HEK293 (cell line): ENCODE results near the gene EML4.

Experiments
- CTCF ChIA-PET: fragments of 350-600 bp; formaldehyde crosslinking; extraction: SDS; loops from one replicate; lab custom pipeline; 2021; ENCODE audit warnings: antibody characterized with exemption; lab: Yijun Ruan, JAX
- POLR2A ChIA-PET: fragments of 300-600 bp; formaldehyde crosslinking; extraction: SDS; loops from one replicate; lab custom pipeline; 2020; ENCODE audit warnings: antibody characterized with exemption, inconsistent platforms; lab: Yijun Ruan, JAX
- H3K27ac ChIP-seq: fragments of 200-500 bp; sonication (Bioruptor generic); 2 replicates; pipeline ENCODE4 v1.5.1; 2014; ENCODE audit warnings: low read depth, low read length, control low read depth, inconsistent platforms; ENCODE audit errors: extremely low read depth
- H3K36me3 ChIP-seq, 2 experiments: fragments of 200-500 bp in 1 of 2; sonication (Bioruptor generic) in 1 of 2; 1 replicate in 1 of 2; 2 replicates in 1 of 2; pipeline ENCODE4 v1.5.1; 2014 to 2017; ENCODE audit warnings: inconsistent platforms in 2 of 2, low read length in 2 of 2; ENCODE audit not compliant: control insufficient read depth in 2 of 2, insufficient read depth in 1 of 2
- H3K4me1 ChIP-seq: fragments of 200-500 bp; sonication (Bioruptor generic); 2 replicates; pipeline ENCODE4 v1.5.1; 2014; ENCODE audit warnings: mild to moderate bottlenecking, low read length, inconsistent platforms; ENCODE audit not compliant: control insufficient read depth, insufficient read depth
- H3K4me3 ChIP-seq: 2 replicates; pipeline ENCODE4 v1.5.1; 2011; ENCODE audit warnings: low read depth, mild to moderate bottlenecking, control low read depth, low read length, moderate library complexity
- H3K9me3 ChIP-seq: fragments of 200-500 bp; sonication (Bioruptor generic); 2 replicates; pipeline ENCODE4 v1.5.1; 2014; ENCODE audit warnings: low read depth, low read length, inconsistent platforms; ENCODE audit not compliant: control insufficient read depth, insufficient read depth
- EGR2 ChIP-seq: fragments of 450-650 bp; formaldehyde crosslinking; IDR thresholded peaks from 2 replicates; pipeline ENCODE4 v1.5.1; 2016; ENCODE audit warnings: low read depth, missing biosample characterization, missing genetic modification characterization
- GFI1B ChIP-seq: fragments of 450-650 bp; formaldehyde crosslinking; IDR thresholded peaks from 2 replicates; pipeline ENCODE4 v1.5.1; 2016; ENCODE audit warnings: missing biosample characterization, missing genetic modification characterization
- KLF7 ChIP-seq: fragments of 450-650 bp; formaldehyde crosslinking; IDR thresholded peaks from 2 replicates; pipeline ENCODE4 v1.5.1; 2016; ENCODE audit warnings: missing biosample characterization, missing genetic modification characterization, borderline replicate concordance
- SP7 ChIP-seq: fragments of 450-650 bp; formaldehyde crosslinking; IDR thresholded peaks from 2 replicates; pipeline ENCODE4 v1.5.1; 2016; ENCODE audit warnings: missing biosample characterization, missing genetic modification characterization
- ZFP3 ChIP-seq: fragments of 450-650 bp; formaldehyde crosslinking; IDR thresholded peaks from 2 replicates; pipeline ENCODE4 v1.5.1; 2016; ENCODE audit warnings: low read depth, missing biosample characterization, missing genetic modification characterization
- ZNF132 ChIP-seq: fragments of 450-650 bp; formaldehyde crosslinking; IDR thresholded peaks from 2 replicates; pipeline ENCODE4 v1.5.1; 2017; ENCODE audit warnings: missing biosample characterization, missing genetic modification characterization, borderline replicate concordance
- ZNF23 ChIP-seq: fragments of 450-650 bp; formaldehyde crosslinking; IDR thresholded peaks from 2 replicates; pipeline ENCODE4 v1.5.1; 2016; ENCODE audit warnings: missing biosample characterization, missing genetic modification characterization, borderline replicate concordance
- ZNF239 ChIP-seq: fragments of 450-650 bp; formaldehyde crosslinking; IDR thresholded peaks from 2 replicates; pipeline ENCODE4 v1.5.1; 2016; ENCODE audit warnings: missing biosample characterization, missing genetic modification characterization
- ZNF311 ChIP-seq: fragments of 450-650 bp; formaldehyde crosslinking; IDR thresholded peaks from 2 replicates; pipeline ENCODE4 v1.5.1; 2017; ENCODE audit warnings: missing biosample characterization, missing genetic modification characterization, borderline replicate concordance
- ZNF423 ChIP-seq: fragments of 450-650 bp; formaldehyde crosslinking; IDR thresholded peaks from 2 replicates; pipeline ENCODE4 v1.5.1; 2016; ENCODE audit warnings: missing biosample characterization, missing genetic modification characterization
- ZNF473 ChIP-seq: fragments of 450-650 bp; formaldehyde crosslinking; IDR thresholded peaks from 2 replicates; pipeline ENCODE4 v1.5.1; 2017; ENCODE audit warnings: missing biosample characterization, missing genetic modification characterization
- ZNF529 ChIP-seq: fragments of 450-650 bp; formaldehyde crosslinking; IDR thresholded peaks from 2 replicates; pipeline ENCODE4 v1.5.1; 2017; ENCODE audit warnings: missing genetic modification characterization, missing biosample characterization; ENCODE audit not compliant: insufficient replicate concordance
- ZNF558 ChIP-seq: fragments of 450-650 bp; formaldehyde crosslinking; IDR thresholded peaks from 2 replicates; pipeline ENCODE4 v1.5.1; 2016; ENCODE audit warnings: missing biosample characterization, missing genetic modification characterization
- ZNF768 ChIP-seq: fragments of 450-650 bp; formaldehyde crosslinking; IDR thresholded peaks from 2 replicates; pipeline ENCODE4 v1.5.1; 2018; ENCODE audit warnings: missing biosample characterization, mild to moderate bottlenecking, missing genetic modification characterization
- ZNF776 ChIP-seq: fragments of 450-650 bp; formaldehyde crosslinking; IDR thresholded peaks from 2 replicates; pipeline ENCODE4 v1.5.0; 2017; ENCODE audit warnings: missing biosample characterization, missing genetic modification characterization, borderline replicate concordance
- TF ChIP-seq, protein P1 (sequence below): fragments of 450-650 bp; formaldehyde crosslinking; IDR thresholded peaks from 2 replicates; pipeline ENCODE4 v1.5.0; 2017; ENCODE audit warnings: missing biosample characterization, missing genetic modification characterization, borderline replicate concordance
- TF ChIP-seq, protein P2 (sequence below): fragments of 450-650 bp; formaldehyde crosslinking; IDR thresholded peaks from 2 replicates; pipeline ENCODE4 v1.5.1; 2016; ENCODE audit warnings: missing biosample characterization, missing genetic modification characterization
- TF ChIP-seq, protein P3 (sequence below): IDR thresholded peaks from 2 replicates; pipeline ENCODE4 v1.6.1; 2011; ENCODE audit warnings: mild to moderate bottlenecking, low read depth, low read length, borderline replicate concordance
- TF ChIP-seq, protein P4 (sequence below): sonication (generic); formaldehyde crosslinking; IDR thresholded peaks from 2 replicates; pipeline ENCODE4 v1.8.1; 2022; ENCODE audit warnings: mild to moderate bottlenecking, moderate library complexity, missing genetic modification reagents
- TF ChIP-seq, protein P5 (sequence below): fragments of 450-650 bp; formaldehyde crosslinking; IDR thresholded peaks from 2 replicates; pipeline ENCODE4 v1.5.1; 2016; ENCODE audit warnings: missing biosample characterization, missing genetic modification characterization

EML4 gene

DNA sequence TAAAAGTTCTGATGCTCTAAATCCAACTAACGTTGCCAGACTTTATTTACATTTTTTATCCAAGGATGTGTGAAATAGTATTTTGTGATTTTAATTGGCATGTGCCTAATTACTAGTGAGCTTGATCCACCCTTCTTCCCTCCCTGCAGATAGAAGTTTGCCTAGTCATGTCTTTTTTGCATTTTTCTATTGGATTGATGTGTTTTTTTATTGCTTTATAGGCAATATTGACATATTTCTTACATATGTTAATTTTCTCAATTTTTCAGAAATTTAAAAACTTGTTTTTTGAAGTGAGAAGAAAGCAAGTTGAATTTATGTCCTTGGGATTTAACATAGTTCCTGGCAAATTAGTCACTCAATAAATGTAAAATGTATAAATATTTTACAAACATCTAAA, 56.4 kb downstream of the EML4 start:
- Histone ChIP-seq H3K36me3 (no peaks in the 10 kb centered on the region), H3K9me3 (no peaks in the 10 kb centered on the region), H3K4me3 (no peak overlapping the region), H3K4me1 (no peaks in the 10 kb centered on the region), H3K27ac (no peak overlapping the region)
- TF ChIP-seq ZNF768 (tag by site-specific recombination) (no peak), ZNF132 (tag by site-specific recombination) (no peak)
- ChIA-PET CTCF (no interaction called here), POLR2A (no interaction called here)

DNA sequence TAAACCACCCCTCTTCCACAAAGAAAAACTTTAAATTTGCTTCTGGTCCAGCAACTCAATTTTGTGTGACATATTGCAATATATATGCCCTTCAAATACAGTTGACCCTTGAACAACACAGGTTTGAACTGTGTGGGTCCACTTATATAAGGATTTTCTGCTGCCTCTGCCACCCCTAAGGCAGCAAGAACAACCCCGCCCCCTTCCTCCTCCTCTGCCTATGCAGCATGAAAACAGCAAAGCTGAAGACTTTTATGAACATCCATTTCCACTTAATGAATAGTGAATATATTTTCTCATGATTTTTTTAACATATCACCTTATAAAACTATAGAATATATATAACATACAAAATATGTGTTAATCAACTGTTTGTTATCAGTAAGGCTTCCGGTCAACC, 58.3 kb downstream of the EML4 start:
- ChIA-PET POLR2A (interaction anchor here (0.7 kb wide), 1 partner anchor 13 kb away, joined by 3 read pairs; no protein-coding TSS in a partner anchor), CTCF (interaction anchor here (0.7 kb wide), 1 partner anchor 141 kb away, joined by 3 read pairs; no protein-coding TSS in a partner anchor)
- TF ChIP-seq ZNF473 (tag by site-specific recombination): no peak
- TF ChIP-seq, protein P1, sequence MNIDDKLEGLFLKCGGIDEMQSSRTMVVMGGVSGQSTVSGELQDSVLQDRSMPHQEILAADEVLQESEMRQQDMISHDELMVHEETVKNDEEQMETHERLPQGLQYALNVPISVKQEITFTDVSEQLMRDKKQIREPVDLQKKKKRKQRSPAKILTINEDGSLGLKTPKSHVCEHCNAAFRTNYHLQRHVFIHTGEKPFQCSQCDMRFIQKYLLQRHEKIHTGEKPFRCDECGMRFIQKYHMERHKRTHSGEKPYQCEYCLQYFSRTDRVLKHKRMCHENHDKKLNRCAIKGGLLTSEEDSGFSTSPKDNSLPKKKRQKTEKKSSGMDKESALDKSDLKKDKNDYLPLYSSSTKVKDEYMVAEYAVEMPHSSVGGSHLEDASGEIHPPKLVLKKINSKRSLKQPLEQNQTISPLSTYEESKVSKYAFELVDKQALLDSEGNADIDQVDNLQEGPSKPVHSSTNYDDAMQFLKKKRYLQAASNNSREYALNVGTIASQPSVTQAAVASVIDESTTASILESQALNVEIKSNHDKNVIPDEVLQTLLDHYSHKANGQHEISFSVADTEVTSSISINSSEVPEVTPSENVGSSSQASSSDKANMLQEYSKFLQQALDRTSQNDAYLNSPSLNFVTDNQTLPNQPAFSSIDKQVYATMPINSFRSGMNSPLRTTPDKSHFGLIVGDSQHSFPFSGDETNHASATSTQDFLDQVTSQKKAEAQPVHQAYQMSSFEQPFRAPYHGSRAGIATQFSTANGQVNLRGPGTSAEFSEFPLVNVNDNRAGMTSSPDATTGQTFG (tag by site-specific recombination): no peak
- TF ChIP-seq ZNF311 (tag by site-specific recombination): no peak
- TF ChIP-seq GFI1B (tag by site-specific recombination): no peak
- TF ChIP-seq ZNF776 (tag by site-specific recombination): no peak
- no peak for TF ChIP-seq KLF7 (tag by site-specific recombination)
- no peak for TF ChIP-seq ZFP3 (tag by site-specific recombination)
- TF ChIP-seq ZNF423 (tag by site-specific recombination): no peak
- no peak for TF ChIP-seq SP7
- TF ChIP-seq, protein P2, sequence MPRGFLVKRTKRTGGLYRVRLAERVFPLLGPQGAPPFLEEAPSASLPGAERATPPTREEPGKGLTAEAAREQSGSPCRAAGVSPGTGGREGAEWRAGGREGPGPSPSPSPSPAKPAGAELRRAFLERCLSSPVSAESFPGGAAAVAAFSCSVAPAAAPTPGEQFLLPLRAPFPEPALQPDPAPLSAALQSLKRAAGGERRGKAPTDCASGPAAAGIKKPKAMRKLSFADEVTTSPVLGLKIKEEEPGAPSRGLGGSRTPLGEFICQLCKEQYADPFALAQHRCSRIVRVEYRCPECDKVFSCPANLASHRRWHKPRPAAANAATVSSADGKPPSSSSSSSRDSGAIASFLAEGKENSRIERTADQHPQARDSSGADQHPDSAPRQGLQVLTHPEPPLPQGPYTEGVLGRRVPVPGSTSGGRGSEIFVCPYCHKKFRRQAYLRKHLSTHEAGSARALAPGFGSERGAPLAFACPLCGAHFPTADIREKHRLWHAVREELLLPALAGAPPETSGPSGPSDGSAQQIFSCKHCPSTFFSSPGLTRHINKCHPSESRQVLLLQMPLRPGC (tag by site-specific recombination): no peak
- Histone ChIP-seq H3K36me3 (no peaks in the 10 kb centered on the region), H3K27ac (no peak overlapping the region), H3K4me1 (no peaks in the 10 kb centered on the region), H3K9me3 (no peaks in the 10 kb centered on the region), H3K4me3 (no peak overlapping the region)

DNA sequence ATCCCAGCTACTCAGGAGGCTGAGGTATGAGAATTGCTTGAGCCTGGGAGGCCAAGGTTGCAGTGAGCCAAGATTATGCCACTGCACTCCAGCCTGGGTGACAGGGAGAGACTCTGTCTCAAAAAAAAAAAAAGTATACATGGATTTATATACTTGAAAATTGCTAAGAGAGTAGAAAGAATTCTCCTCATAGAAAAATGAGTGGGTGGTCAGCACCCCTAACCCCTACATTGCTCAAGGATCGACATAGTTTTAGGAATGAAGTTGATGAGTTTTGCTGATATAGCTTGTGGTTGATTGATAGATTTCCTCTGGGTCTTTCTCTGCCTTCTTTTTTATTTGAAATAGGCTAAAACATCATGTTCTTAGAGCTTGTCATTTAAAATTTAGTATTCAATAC, 58.9 kb downstream of the EML4 start:
- POLR2A ChIA-PET: interaction anchor here (0.7 kb wide), 1 partner anchor 14 kb away, joined by 3 read pairs; no protein-coding TSS in a partner anchor
- CTCF ChIA-PET: interaction anchor here (0.6 to 1.3 kb wide), 3 partner anchors 32 to 142 kb away, joined by 3 to 4 read pairs (median 3); no protein-coding TSS in a partner anchor
- H3K36me3 ChIP-seq: no peaks in the 10 kb centered on the region
- H3K4me3 ChIP-seq: no peak overlapping the region
- H3K4me1 ChIP-seq: no peaks in the 10 kb centered on the region
- H3K27ac ChIP-seq: no peak overlapping the region
- H3K9me3 ChIP-seq: no peaks in the 10 kb centered on the region
- TF ChIP-seq ZNF239: no peak
- TF ChIP-seq, protein P3, sequence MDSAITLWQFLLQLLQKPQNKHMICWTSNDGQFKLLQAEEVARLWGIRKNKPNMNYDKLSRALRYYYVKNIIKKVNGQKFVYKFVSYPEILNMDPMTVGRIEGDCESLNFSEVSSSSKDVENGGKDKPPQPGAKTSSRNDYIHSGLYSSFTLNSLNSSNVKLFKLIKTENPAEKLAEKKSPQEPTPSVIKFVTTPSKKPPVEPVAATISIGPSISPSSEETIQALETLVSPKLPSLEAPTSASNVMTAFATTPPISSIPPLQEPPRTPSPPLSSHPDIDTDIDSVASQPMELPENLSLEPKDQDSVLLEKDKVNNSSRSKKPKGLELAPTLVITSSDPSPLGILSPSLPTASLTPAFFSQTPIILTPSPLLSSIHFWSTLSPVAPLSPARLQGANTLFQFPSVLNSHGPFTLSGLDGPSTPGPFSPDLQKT: no peak
- no peak for TF ChIP-seq EGR2 (tag by site-specific recombination)
- TF ChIP-seq GFI1B (tag by site-specific recombination): no peak
- TF ChIP-seq, protein P4, sequence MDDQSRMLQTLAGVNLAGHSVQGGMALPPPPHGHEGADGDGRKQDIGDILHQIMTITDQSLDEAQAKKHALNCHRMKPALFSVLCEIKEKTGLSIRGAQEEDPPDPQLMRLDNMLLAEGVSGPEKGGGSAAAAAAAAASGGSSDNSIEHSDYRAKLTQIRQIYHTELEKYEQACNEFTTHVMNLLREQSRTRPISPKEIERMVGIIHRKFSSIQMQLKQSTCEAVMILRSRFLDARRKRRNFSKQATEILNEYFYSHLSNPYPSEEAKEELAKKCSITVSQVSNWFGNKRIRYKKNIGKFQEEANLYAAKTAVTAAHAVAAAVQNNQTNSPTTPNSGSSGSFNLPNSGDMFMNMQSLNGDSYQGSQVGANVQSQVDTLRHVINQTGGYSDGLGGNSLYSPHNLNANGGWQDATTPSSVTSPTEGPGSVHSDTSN: no peak
- TF ChIP-seq ZNF558 (tag by site-specific recombination): no peak
- TF ChIP-seq ZNF423 (tag by site-specific recombination): no peak
- TF ChIP-seq, protein P5, sequence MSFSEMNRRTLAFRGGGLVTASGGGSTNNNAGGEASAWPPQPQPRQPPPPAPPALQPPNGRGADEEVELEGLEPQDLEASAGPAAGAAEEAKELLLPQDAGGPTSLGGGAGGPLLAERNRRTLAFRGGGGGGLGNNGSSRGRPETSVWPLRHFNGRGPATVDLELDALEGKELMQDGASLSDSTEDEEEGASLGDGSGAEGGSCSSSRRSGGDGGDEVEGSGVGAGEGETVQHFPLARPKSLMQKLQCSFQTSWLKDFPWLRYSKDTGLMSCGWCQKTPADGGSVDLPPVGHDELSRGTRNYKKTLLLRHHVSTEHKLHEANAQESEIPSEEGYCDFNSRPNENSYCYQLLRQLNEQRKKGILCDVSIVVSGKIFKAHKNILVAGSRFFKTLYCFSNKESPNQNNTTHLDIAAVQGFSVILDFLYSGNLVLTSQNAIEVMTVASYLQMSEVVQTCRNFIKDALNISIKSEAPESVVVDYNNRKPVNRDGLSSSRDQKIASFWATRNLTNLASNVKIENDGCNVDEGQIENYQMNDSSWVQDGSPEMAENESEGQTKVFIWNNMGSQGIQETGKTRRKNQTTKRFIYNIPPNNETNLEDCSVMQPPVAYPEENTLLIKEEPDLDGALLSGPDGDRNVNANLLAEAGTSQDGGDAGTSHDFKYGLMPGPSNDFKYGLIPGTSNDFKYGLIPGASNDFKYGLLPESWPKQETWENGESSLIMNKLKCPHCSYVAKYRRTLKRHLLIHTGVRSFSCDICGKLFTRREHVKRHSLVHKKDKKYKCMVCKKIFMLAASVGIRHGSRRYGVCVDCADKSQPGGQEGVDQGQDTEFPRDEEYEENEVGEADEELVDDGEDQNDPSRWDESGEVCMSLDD (tag by site-specific recombination): no peak
- no peak for TF ChIP-seq ZNF529
- no peak for TF ChIP-seq ZNF23 (tag by site-specific recombination)
